Naive thymus-derived CD4-positive, alpha-beta T cell (primary cell): ENCODE measurements around the gene ZFP91. TPM values are rescaled to one million over a fixed set of nuclear protein-coding genes. Genes with fewer than 3 reads are reported as not detected.
A peak's percentile ranks its signal among the peaks of the same experiment; 100 is the strongest.

ENCODE experiments used
- ATAC-seq: fragments of 150-1000 bp; cut with Tn5 transposase; 2 replicates; pipeline ENCODE4 v1.10.0; 2021; ENCODE audit warnings: mild to moderate bottlenecking, moderate library complexity
- CTCF ChIA-PET: fragments of 350-600 bp; sonication (Branson Sonifier 250); formaldehyde crosslinking; loops from one replicate; lab custom pipeline; 2021; ENCODE audit warnings: antibody characterized with exemption; lab: Charles Lee
- POLR2A ChIA-PET: fragments of 350-600 bp; sonication (Branson Sonifier 250); formaldehyde crosslinking; loops from one replicate; lab custom pipeline; 2021; ENCODE audit warnings: antibody characterized with exemption, inconsistent platforms; lab: Charles Lee
- DNase-seq, 9 donors: peaks; one replicate each; pipeline versions ENCODE4 v3.0.0 to v3.0.0-alpha.2; 2020 to 2022; ENCODE audit warnings: mixed read lengths in 1 of 9
- H3K27ac ChIP-seq: one replicate; pipeline ENCODE4 v1.7.0; 2013; ENCODE audit warnings: mild to moderate bottlenecking, low read depth, low read length, moderate library complexity
- H3K27me3 ChIP-seq, 2 donors: one replicate each; pipeline ENCODE4 v1.7.0; 2013; ENCODE audit warnings: low read length in 2 of 2, mild to moderate bottlenecking in 2 of 2, moderate library complexity in 2 of 2; ENCODE audit not compliant: control insufficient read depth in 2 of 2, insufficient read depth in 2 of 2
- H3K36me3 ChIP-seq, 3 experiments: 1 replicate in 2 of 3; 2 replicates in 1 of 3; pipeline ENCODE4 v1.7.0; 2013; ENCODE audit warnings: low read length in 3 of 3, mild to moderate bottlenecking in 3 of 3, moderate library complexity in 1 of 3; ENCODE audit not compliant: insufficient read depth in 3 of 3, control insufficient read depth in 2 of 3
- H3K4me1 ChIP-seq, 2 donors: one replicate each; pipeline ENCODE4 v1.7.0; 2013; ENCODE audit warnings: low read length in 2 of 2, mild to moderate bottlenecking in 2 of 2, moderate library complexity in 1 of 2; ENCODE audit not compliant: control insufficient read depth in 2 of 2, insufficient read depth in 2 of 2
- H3K4me3 ChIP-seq: 2 replicates; pipeline ENCODE4 v1.7.0; 2013; ENCODE audit warnings: mild to moderate bottlenecking, low read length
- H3K9me3 ChIP-seq, 3 experiments: 1 replicate in 2 of 3; 2 replicates in 1 of 3; pipeline ENCODE4 v1.7.0; 2013; ENCODE audit warnings: low read length in 3 of 3; ENCODE audit not compliant: control insufficient read depth in 2 of 3
- H3K27ac Mint-ChIP-seq, 9 donors: one replicate each; pipeline ENCODE4 v1.8.0; 2020 to 2022; ENCODE audit warnings: mixed read lengths in 9 of 9, mild to moderate bottlenecking in 8 of 9, moderate library complexity in 5 of 9, inconsistent platforms in 2 of 9
- H3K27me3 Mint-ChIP-seq, 5 donors: one replicate each; pipeline ENCODE4 v1.8.0; 2021 to 2022; ENCODE audit warnings: mixed read lengths in 5 of 5, mild to moderate bottlenecking in 1 of 5
- H3K36me3 Mint-ChIP-seq, 5 donors: one replicate each; pipeline ENCODE4 v1.8.0; 2020 to 2022; ENCODE audit warnings: mixed read lengths in 5 of 5, mild to moderate bottlenecking in 3 of 5, inconsistent platforms in 1 of 5
- H3K4me1 Mint-ChIP-seq, 7 donors: one replicate each; pipeline ENCODE4 v1.8.0; 2020 to 2022; ENCODE audit warnings: mixed read lengths in 7 of 7, mild to moderate bottlenecking in 3 of 7, inconsistent platforms in 1 of 7
- H3K4me3 Mint-ChIP-seq, 10 donors: one replicate each; pipeline ENCODE4 v1.8.0; 2020 to 2022; ENCODE audit warnings: mild to moderate bottlenecking in 10 of 10, mixed read lengths in 10 of 10, moderate library complexity in 6 of 10, inconsistent platforms in 2 of 10
- H3K9me3 Mint-ChIP-seq, 11 donors: one replicate each; pipeline ENCODE4 v1.8.0; 2020 to 2022; ENCODE audit warnings: mixed read lengths in 11 of 11, mild to moderate bottlenecking in 4 of 11, inconsistent platforms in 1 of 11, moderate library complexity in 1 of 11
- intact Hi-C, 2 donors: fragments of 100-400 bp; cut with micrococcal nuclease; formaldehyde crosslinking; loops; one replicate each; pipeline ENCODE4 v1.15.1; 2023
- polyA plus RNA-seq, 2 donors: library from polyadenylated mRNA; unstranded; fragments of 300-500 nt; fragmentation: Illumina TruSeq; gene quantifications; one replicate each; pipeline ENCODE4 v1.2.3, GENCODE V29; 2021
- total RNA-seq, 6 experiments: library from RNA in 5 of 6; stranded (reverse) in 5 of 6; gene quantifications; 1 replicate in 5 of 6; 2 replicates in 1 of 6; pipeline ENCODE4 v1.2.3 and lab custom pipeline; 2021 to 2026

The ZFP91 gene
- total and polyA plus RNA-seq, 7 experiments from 2014 or later: 6.5 to 53.8 (median 39.1) TPM

- no peak overlapping the region for H3K4me3 ChIP-seq
- peaks cover 7 to 15% of the 10 kb centered on the region in 2 donors for H3K4me1 ChIP-seq
- DNase-seq: no peak
- no peak overlapping the region for H3K27ac ChIP-seq
- H3K4me3 Mint-ChIP-seq: no peak overlapping the region
- H3K9me3 Mint-ChIP-seq: peaks cover 0 to 1% (median 0%) of the 10 kb centered on the region in 11 donors
- intact Hi-C loops: loop anchor here in 1 of 2 donors (1.0 kb wide), 1 partner anchor 9 kb away; no protein-coding TSS in a partner anchor
- CTCF ChIA-PET: interaction anchor here (2.3 kb wide), 1 partner anchor 19 kb away, joined by 11 read pairs; no protein-coding TSS in a partner anchor
- H3K9me3 ChIP-seq: no peaks in the 10 kb centered on the region
- H3K36me3 Mint-ChIP-seq: peaks cover 0 to 35% (median 11%) of the 10 kb centered on the region in 5 donors
- H3K27me3 Mint-ChIP-seq: no peaks in the 10 kb centered on the region
- peaks cover 35 to 89% (median 82%) of the 10 kb centered on the region in 7 donors for H3K4me1 Mint-ChIP-seq
- ATAC-seq: no peak
- peaks cover 0 to 5% (median 0%) of the 10 kb centered on the region in 3 experiments for H3K36me3 ChIP-seq
- POLR2A ChIA-PET: interaction anchor here (0.6 kb wide), 1 partner anchor 140 kb away, joined by 3 read pairs; no protein-coding TSS in a partner anchor
- H3K27ac Mint-ChIP-seq: peak overlapping the region in 1 of 9 donors; percentile 2
- no peaks in the 10 kb centered on the region for H3K27me3 ChIP-seq
Measured at GRCh38 chr11:58586998-58587397, 8.1 kb downstream of the ZFP91 start.

GRCh38 chr11:58591659-58592058 is 12.8 kb downstream of the ZFP91 start:
- H3K36me3 ChIP-seq: peaks cover 0 to 8% (median 0%) of the 10 kb centered on the region in 3 experiments
- H3K4me1 ChIP-seq: peaks cover 0 to 15% of the 10 kb centered on the region in 2 donors
- Mint-ChIP-seq H3K27me3 (no peaks in the 10 kb centered on the region), H3K9me3 (no peaks in the 10 kb centered on the region), H3K4me3 (no peak overlapping the region), H3K36me3 (peaks cover 6 to 32% (median 14%) of the 10 kb centered on the region in 5 donors), H3K27ac (peak overlapping the region in 4 of 9 donors; percentile 6 to 60 (median 11)), H3K4me1 (peaks cover 44 to 96% (median 87%) of the 10 kb centered on the region in 7 donors)
- no peak for DNase-seq
- no peak overlapping the region for H3K4me3 ChIP-seq
- no peaks in the 10 kb centered on the region for H3K27me3 ChIP-seq
- ATAC-seq: no peak
- H3K27ac ChIP-seq: no peak overlapping the region
- intact Hi-C loops: loop anchor here in 1 of 2 donors (1.0 kb wide), 1 partner anchor 9 kb away; no protein-coding TSS in a partner anchor
- CTCF ChIA-PET: no interaction called here
- no peaks in the 10 kb centered on the region for H3K9me3 ChIP-seq
- POLR2A ChIA-PET: no interaction called here

GRCh38 chr11:58592760-58593472 is 14.1 kb downstream of the ZFP91 start:
- intact Hi-C loops: loop anchor here in 1 of 2 donors (1.0 kb wide), 1 partner anchor 11 kb away; no protein-coding TSS in a partner anchor
- peaks cover 0 to 8% (median 0%) of the 10 kb centered on the region in 3 experiments for H3K36me3 ChIP-seq
- ChIA-PET CTCF (interaction anchor here (0.7 kb wide), 1 partner anchor 37 kb away, joined by 3 read pairs; no protein-coding TSS in a partner anchor), POLR2A (interaction anchor here (1.3 kb wide), 1 partner anchor 17 kb away, joined by 4 read pairs; the partner anchor contains the start of gene LPXN)
- H3K27ac ChIP-seq: no peak overlapping the region
- H3K4me3 ChIP-seq: no peak overlapping the region
- Mint-ChIP-seq H3K4me1 (peaks cover 39 to 96% (median 88%) of the 10 kb centered on the region in 7 donors), H3K36me3 (peaks cover 6 to 23% (median 14%) of the 10 kb centered on the region in 5 donors), H3K4me3 (peak overlapping the region in 2 of 10 donors; percentile 5 to 24), H3K27ac (peak overlapping the region in 8 of 9 donors; percentile 3 to 60 (median 43)), H3K9me3 (no peaks in the 10 kb centered on the region), H3K27me3 (no peaks in the 10 kb centered on the region)
- H3K27me3 ChIP-seq: no peaks in the 10 kb centered on the region
- peaks cover 0 to 26% of the 10 kb centered on the region in 2 donors for H3K4me1 ChIP-seq
- H3K9me3 ChIP-seq: no peaks in the 10 kb centered on the region
- DNase-seq (peak in 1 of 9 donors; percentile 31), ATAC-seq (peak; percentile 37)

GRCh38 chr11:58594826-58595225 is 16.0 kb downstream of the ZFP91 start:
- no peak overlapping the region for H3K27ac ChIP-seq
- H3K9me3 Mint-ChIP-seq: no peaks in the 10 kb centered on the region
- no peaks in the 10 kb centered on the region for H3K9me3 ChIP-seq
- peaks cover 6 to 23% (median 16%) of the 10 kb centered on the region in 5 donors for H3K36me3 Mint-ChIP-seq
- ChIA-PET CTCF (interaction anchor here (0.6 to 1.3 kb wide), 3 partner anchors 9 to 35 kb away, joined by 3 read pairs; no protein-coding TSS in a partner anchor), POLR2A (no interaction called here)
- H3K4me3 Mint-ChIP-seq: no peak overlapping the region
- intact Hi-C loops: no loop called here
- H3K4me3 ChIP-seq: no peak overlapping the region
- peaks cover 0 to 8% (median 0%) of the 10 kb centered on the region in 3 experiments for H3K36me3 ChIP-seq
- ATAC-seq: no peak
- H3K4me1 ChIP-seq: peaks cover 0 to 34% of the 10 kb centered on the region in 2 donors
- peaks cover 37 to 96% (median 92%) of the 10 kb centered on the region in 7 donors for H3K4me1 Mint-ChIP-seq
- no peak for DNase-seq
- H3K27ac Mint-ChIP-seq: peak overlapping the region in 7 of 9 donors; percentile 16 to 84 (median 61)
- no peaks in the 10 kb centered on the region for H3K27me3 ChIP-seq
- H3K27me3 Mint-ChIP-seq: no peaks in the 10 kb centered on the region

- H3K4me1 ChIP-seq: peaks cover 0 to 34% of the 10 kb centered on the region in 2 donors
- peak overlapping the region; percentile 11 for H3K27ac ChIP-seq
- ATAC-seq: no peak
- H3K4me3 ChIP-seq: no peak overlapping the region
- DNase-seq: no peak
- H3K4me3 Mint-ChIP-seq: peak overlapping the region in 8 of 10 donors; percentile 26 to 77 (median 58)
- no peaks in the 10 kb centered on the region for H3K9me3 ChIP-seq
- H3K9me3 Mint-ChIP-seq: no peaks in the 10 kb centered on the region
- ChIA-PET POLR2A (interaction anchor here (1.0 kb wide), 1 partner anchor 29 kb away, joined by 3 read pairs; no protein-coding TSS in a partner anchor), CTCF (interaction anchor here (1.8 kb wide), 1 partner anchor 28 kb away, joined by 5 read pairs; no protein-coding TSS in a partner anchor)
- peak overlapping the region; percentile 42 to 89 (median 68) for H3K27ac Mint-ChIP-seq
- no peaks in the 10 kb centered on the region for H3K27me3 ChIP-seq
- no peaks in the 10 kb centered on the region for H3K27me3 Mint-ChIP-seq
- intact Hi-C loops: loop anchor here in 1 of 2 donors (1.0 kb wide), 1 partner anchor 9 kb away; no protein-coding TSS in a partner anchor
- H3K36me3 Mint-ChIP-seq: peaks cover 6 to 17% (median 16%) of the 10 kb centered on the region in 5 donors
- peaks cover 0 to 8% (median 0%) of the 10 kb centered on the region in 3 experiments for H3K36me3 ChIP-seq
- H3K4me1 Mint-ChIP-seq: peaks cover 46 to 98% (median 92%) of the 10 kb centered on the region in 7 donors
Measured at GRCh38 chr11:58596621-58597020, 17.8 kb downstream of the ZFP91 start.

GRCh38 chr11:58597486-58598144 is 18.8 kb downstream of the ZFP91 start:
- ChIA-PET POLR2A (interaction anchor here (0.5 to 1.3 kb wide), 4 partner anchors 12 to 1018 kb away, joined by 3 to 5 read pairs (median 4); partner anchors contain the start of gene OSBP), CTCF (interaction anchor here (0.6 to 1.8 kb wide), 3 partner anchors 12 to 29 kb away, joined by 3 to 5 read pairs (median 4); no protein-coding TSS in a partner anchor)
- Histone ChIP-seq H3K4me1 (peaks cover 0 to 29% of the 10 kb centered on the region in 2 donors), H3K4me3 (no peak overlapping the region), H3K9me3 (no peaks in the 10 kb centered on the region), H3K27me3 (no peaks in the 10 kb centered on the region), H3K27ac (peak overlapping the region; percentile 50), H3K36me3 (peaks cover 0 to 3% (median 0%) of the 10 kb centered on the region in 3 experiments)
- Mint-ChIP-seq H3K4me1 (peaks cover 48 to 100% (median 94%) of the 10 kb centered on the region in 7 donors), H3K4me3 (peak overlapping the region in 9 of 10 donors; percentile 21 to 77 (median 62)), H3K9me3 (no peaks in the 10 kb centered on the region), H3K27me3 (no peaks in the 10 kb centered on the region), H3K27ac (peak overlapping the region in 8 of 9 donors; percentile 61 to 89 (median 74)), H3K36me3 (peaks cover 3 to 22% (median 16%) of the 10 kb centered on the region in 5 donors)
- intact Hi-C loops: no loop called here
- DNase-seq (peak in 1 of 9 donors; percentile 5), ATAC-seq (peak; percentile 36)
